ENCODE measurements around the gene CASTOR2.

GRCh38 chr7:75050501-75050900 is 86.0 kb downstream of the CASTOR2 start:
- TF ChIP-seq CTCF (IDR thresholded peaks at IDR 0.05) (no peak), ZFX (IDR thresholded peaks at IDR 0.05; ENCODE audit: borderline replicate concordance) (no peak)
